CD4-positive, alpha-beta T cell treated with Interleukin-21 for 1 hour (primary cell): ENCODE measurements around the gene LEMD1.
A peak's percentile ranks its signal among the peaks of the same experiment; 100 is the strongest.
"Not testable (repeated sequence)": the region's sequence is repeated elsewhere in the genome, so short reads cannot be mapped to it uniquely, and the experiment has no call there.

Source experiments
- DNase-seq: peaks from one replicate; pipeline ENCODE4 v3.0.0-alpha.2; 2020

LEMD1 gene

GRCh38 chr1:205375835-205376545 lies 45.9 kb downstream of the LEMD1 start:
- no peak for DNase-seq

- no peak for DNase-seq
Measured at GRCh38 chr1:205374210-205375078, 47.4 kb downstream of the LEMD1 start.

GRCh38 chr1:205373798-205374175 lies 48.1 kb downstream of the LEMD1 start:
- no peak for DNase-seq

GRCh38 chr1:205373022-205373797 lies 48.6 kb downstream of the LEMD1 start:
- no peak for DNase-seq

GRCh38 chr1:205371871-205372660 lies 49.8 kb downstream of the LEMD1 start:
- DNase-seq: no peak

GRCh38 chr1:205370780-205371179 lies 51.1 kb downstream of the LEMD1 start:
- no peak for DNase-seq

- no peak for DNase-seq
Measured at GRCh38 chr1:205369701-205370123, 52.1 kb downstream of the LEMD1 start.

- no peak for DNase-seq
Measured at GRCh38 chr1:205368478-205368877, 53.4 kb downstream of the LEMD1 start.

GRCh38 chr1:205365945-205366463 lies 55.9 kb downstream of the LEMD1 start:
- no peak for DNase-seq

- DNase-seq: not testable (repeated sequence)
Measured at GRCh38 chr1:205365086-205365485, 56.8 kb downstream of the LEMD1 start.

GRCh38 chr1:205360891-205361290 lies 61.0 kb downstream of the LEMD1 start:
- no peak for DNase-seq

GRCh38 chr1:205359771-205360565 lies 61.9 kb downstream of the LEMD1 start:
- DNase-seq: no peak

GRCh38 chr1:205358579-205358978 lies 63.3 kb downstream of the LEMD1 start:
- no peak for DNase-seq

- DNase-seq: no peak
Measured at GRCh38 chr1:205357567-205357966, 64.3 kb downstream of the LEMD1 start.

GRCh38 chr1:205356440-205357139 lies 65.3 kb downstream of the LEMD1 start, which contains the start of gene KLHDC8A:
TSS of gene KLHDC8A (minus strand) at chr1:205356922. CDS start at chr1:205343604, 13,318 bp downstream.
- DNase-seq: no peak

- DNase-seq: no peak
Measured at GRCh38 chr1:205355075-205355453, 66.8 kb downstream of the LEMD1 start.

GRCh38 chr1:205354259-205355074 lies 67.4 kb downstream of the LEMD1 start:
- peak; percentile 69 for DNase-seq

GRCh38 chr1:205353612-205354011 lies 68.2 kb downstream of the LEMD1 start:
- no peak for DNase-seq

GRCh38 chr1:205353191-205353590 lies 68.7 kb downstream of the LEMD1 start:
- DNase-seq: no peak
